ENCODE data around the gene SEL1L3. TPM values are rescaled to one million over a fixed set of nuclear protein-coding genes. Genes with fewer than 3 reads are reported as not detected.

Gene SEL1L3
- 178 and 259 TPM in 2 replicates for total RNA-seq

GRCh38 chr4:25862411-25863346, at the start of gene SEL1L3:
Gene SEL1L3 (minus strand): TSS chr4:25862988. CDS start chr4:25862836, 152 bp downstream.

Other genes starting within 250 kb of the SEL1L3 start
- not detected in 2 replicates for gene SLC34A2, start 207.1 kb downstream of the SEL1L3 start, total RNA-seq
- 33.6 and 35.8 TPM in 2 replicates for gene SMIM20, start 51.2 kb upstream of the SEL1L3 start, total RNA-seq

Measured in smooth muscle cell of bladder (primary cell).